Skeletal muscle tissue (tissue), 4 donors: ENCODE measurements around the gene TSPAN18. TPM values are rescaled to one million over a fixed set of nuclear protein-coding genes. Genes with fewer than 3 reads are reported as not detected.

Source experiments
- H3K27ac ChIP-seq: one replicate; pipeline ENCODE4 v1.7.0; 2013; ENCODE audit warnings: mild to moderate bottlenecking, low read depth, low read length, inconsistent platforms
- H3K27me3 ChIP-seq, 3 donors: one replicate each; pipeline ENCODE4 v1.7.0; 2013; ENCODE audit warnings: low read length in 3 of 3; ENCODE audit not compliant: control insufficient read depth in 3 of 3, insufficient read depth in 3 of 3
- H3K36me3 ChIP-seq, 3 donors: one replicate each; pipeline ENCODE4 v1.7.0; 2013; ENCODE audit warnings: low read length in 3 of 3; ENCODE audit not compliant: control insufficient read depth in 3 of 3, insufficient read depth in 3 of 3
- H3K4me1 ChIP-seq, 3 donors: one replicate each; pipeline ENCODE4 v1.7.0; 2013; ENCODE audit warnings: low read length in 3 of 3, mild to moderate bottlenecking in 3 of 3; ENCODE audit not compliant: control insufficient read depth in 3 of 3, insufficient read depth in 3 of 3
- H3K4me3 ChIP-seq, 3 donors: one replicate each; pipeline ENCODE4 v1.7.0; 2013; ENCODE audit warnings: low read length in 3 of 3
- H3K9ac ChIP-seq, 3 donors: one replicate each; pipeline ENCODE4 v1.7.0; 2013; ENCODE audit warnings: low read length in 3 of 3, mild to moderate bottlenecking in 3 of 3, moderate library complexity in 2 of 3, low read depth in 1 of 3
- H3K9me3 ChIP-seq, 3 donors: one replicate each; pipeline ENCODE4 v1.7.0; 2013; ENCODE audit warnings: low read length in 3 of 3; ENCODE audit not compliant: control insufficient read depth in 3 of 3
- total RNA-seq: library from RNA; depleted of rRNA; stranded (reverse); fragments of >200 nt; gene quantifications from one replicate; pipeline ENCODE4 v1.2.3, GENCODE V29; 2014
- donor health status: Osteomylitis.

Gene TSPAN18
- total RNA-seq, 1 donor from 2014 or later: 11.5 TPM

GRCh38 chr11:44798607-44798972, 71.8 kb downstream of the TSPAN18 start:
- H3K4me3 ChIP-seq: no peak overlapping the region
- peaks cover 6 to 35% (median 15%) of the 10 kb centered on the region in 3 donors for H3K27me3 ChIP-seq
- no peaks in the 10 kb centered on the region for H3K9me3 ChIP-seq
- no peak overlapping the region for H3K27ac ChIP-seq
- H3K9ac ChIP-seq: no peak overlapping the region
- H3K4me1 ChIP-seq: no peaks in the 10 kb centered on the region
- no peaks in the 10 kb centered on the region for H3K36me3 ChIP-seq

DNA sequence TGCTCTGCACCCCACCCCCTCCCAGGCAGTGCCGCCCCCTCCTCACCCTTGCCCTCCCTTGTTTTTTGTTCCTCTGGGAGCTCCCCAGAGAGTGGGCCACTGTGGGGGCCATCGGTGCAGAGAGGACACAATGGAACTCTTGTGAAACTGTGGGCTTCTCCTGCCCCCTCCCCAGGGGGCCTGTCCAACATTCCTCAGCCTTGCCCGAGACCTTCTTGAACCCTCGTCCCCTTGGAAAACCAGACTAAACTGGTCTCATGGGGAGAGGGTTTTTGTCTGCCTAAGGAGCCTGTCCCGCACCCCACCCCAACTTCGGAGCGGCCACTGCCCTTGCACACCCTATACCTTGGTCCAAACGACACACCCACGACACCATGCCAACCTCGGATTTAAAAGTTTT, 72.2 kb downstream of the TSPAN18 start:
- Histone ChIP-seq H3K9me3 (no peaks in the 10 kb centered on the region), H3K27me3 (peaks cover 6 to 34% (median 15%) of the 10 kb centered on the region in 3 donors), H3K36me3 (no peaks in the 10 kb centered on the region), H3K27ac (no peak overlapping the region), H3K9ac (no peak overlapping the region), H3K4me3 (no peak overlapping the region), H3K4me1 (no peaks in the 10 kb centered on the region)

DNA sequence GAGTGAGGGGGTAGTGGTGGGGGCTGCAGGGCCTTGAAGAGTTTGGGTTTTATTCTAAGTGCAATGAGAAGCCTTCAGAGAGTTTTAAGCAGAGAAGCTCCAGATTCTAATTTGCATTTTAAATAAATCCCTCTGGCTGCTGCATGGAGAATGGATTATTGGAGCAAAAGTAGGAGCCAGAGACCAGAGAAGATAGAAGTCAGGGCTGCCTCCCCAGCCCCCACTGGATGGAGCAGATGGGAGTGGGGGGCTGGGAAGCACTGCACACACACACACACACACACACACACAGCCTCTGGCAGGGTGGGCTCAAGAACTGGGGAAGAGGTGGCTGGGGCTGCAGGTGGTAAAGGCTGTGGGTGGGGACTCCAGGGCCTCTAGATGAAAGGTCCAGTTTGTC, 75.6 kb downstream of the TSPAN18 start:
- Histone ChIP-seq H3K36me3 (no peaks in the 10 kb centered on the region), H3K4me3 (no peak overlapping the region), H3K9ac (no peak overlapping the region), H3K27ac (no peak overlapping the region), H3K4me1 (peaks cover 0 to 2% (median 0%) of the 10 kb centered on the region in 3 donors), H3K27me3 (peaks cover 11 to 33% (median 11%) of the 10 kb centered on the region in 3 donors), H3K9me3 (no peaks in the 10 kb centered on the region)

GRCh38 chr11:44803009-44803408, 76.2 kb downstream of the TSPAN18 start:
- Histone ChIP-seq H3K9ac (no peak overlapping the region), H3K27ac (no peak overlapping the region), H3K4me1 (peaks cover 0 to 2% (median 0%) of the 10 kb centered on the region in 3 donors), H3K36me3 (no peaks in the 10 kb centered on the region), H3K4me3 (no peak overlapping the region), H3K9me3 (no peaks in the 10 kb centered on the region), H3K27me3 (peaks cover 11 to 30% (median 12%) of the 10 kb centered on the region in 3 donors)

GRCh38 chr11:44804449-44805437, 78.0 kb downstream of the TSPAN18 start:
- peak overlapping the region in 1 of 3 donors; percentile 8 for H3K9ac ChIP-seq
- no peak overlapping the region for H3K27ac ChIP-seq
- H3K9me3 ChIP-seq: no peaks in the 10 kb centered on the region
- peaks cover 11 to 32% (median 16%) of the 10 kb centered on the region in 3 donors for H3K27me3 ChIP-seq
- peaks cover 0 to 2% (median 0%) of the 10 kb centered on the region in 3 donors for H3K4me1 ChIP-seq
- no peaks in the 10 kb centered on the region for H3K36me3 ChIP-seq
- no peak overlapping the region for H3K4me3 ChIP-seq

GRCh38 chr11:44805596-44805995, 78.8 kb downstream of the TSPAN18 start:
- Histone ChIP-seq H3K9ac (no peak overlapping the region), H3K4me3 (no peak overlapping the region), H3K9me3 (no peaks in the 10 kb centered on the region), H3K27me3 (peaks cover 11 to 25% (median 14%) of the 10 kb centered on the region in 3 donors), H3K36me3 (no peaks in the 10 kb centered on the region), H3K4me1 (peaks cover 0 to 2% (median 0%) of the 10 kb centered on the region in 3 donors), H3K27ac (no peak overlapping the region)

GRCh38 chr11:44808053-44808753, 81.4 kb downstream of the TSPAN18 start:
- Histone ChIP-seq H3K27me3 (peaks cover 9 to 16% (median 9%) of the 10 kb centered on the region in 3 donors), H3K4me1 (peaks cover 1 to 11% (median 10%) of the 10 kb centered on the region in 3 donors), H3K27ac (no peak overlapping the region)

GRCh38 chr11:44809283-44809682, 82.5 kb downstream of the TSPAN18 start:
- Histone ChIP-seq H3K9me3 (no peaks in the 10 kb centered on the region), H3K27me3 (peaks cover 5 to 13% (median 9%) of the 10 kb centered on the region in 3 donors), H3K4me1 (peaks cover 6 to 16% (median 15%) of the 10 kb centered on the region in 3 donors), H3K9ac (no peak overlapping the region), H3K4me3 (no peak overlapping the region), H3K36me3 (no peaks in the 10 kb centered on the region), H3K27ac (no peak overlapping the region)

More at GRCh38 chr11:44808053-44808753, 81.4 kb downstream of the TSPAN18 start:
- H3K4me3 ChIP-seq: no peak overlapping the region
- no peaks in the 10 kb centered on the region for H3K36me3 ChIP-seq
- H3K9ac ChIP-seq: no peak overlapping the region
- H3K9me3 ChIP-seq: no peaks in the 10 kb centered on the region

- no peak overlapping the region for H3K9ac ChIP-seq
- H3K9me3 ChIP-seq: no peaks in the 10 kb centered on the region
- no peak overlapping the region for H3K4me3 ChIP-seq
- H3K36me3 ChIP-seq: no peaks in the 10 kb centered on the region
- no peak overlapping the region for H3K27ac ChIP-seq
- peaks cover 0 to 9% (median 3%) of the 10 kb centered on the region in 3 donors for H3K27me3 ChIP-seq
- peaks cover 12 to 20% (median 13%) of the 10 kb centered on the region in 3 donors for H3K4me1 ChIP-seq
Measured at GRCh38 chr11:44811841-44812448, 85.2 kb downstream of the TSPAN18 start.
